HS-27A (cell line): ENCODE data around the gene KRT4.

Experiments used
- DNase-seq: peaks from one replicate; pipeline ENCODE4 v3.0.0-alpha.2; 2012; ENCODE audit warnings: low read depth, missing footprints

Gene KRT4

GRCh38 chr12:52821826-52822660 is 8.1 kb upstream of the KRT4 start:
- no peak for DNase-seq

GRCh38 chr12:52821071-52821730 is 7.3 kb upstream of the KRT4 start:
- no peak for DNase-seq

GRCh38 chr12:52820521-52820920 is 6.6 kb upstream of the KRT4 start:
- no peak for DNase-seq

GRCh38 chr12:52819731-52820510 is 6.0 kb upstream of the KRT4 start:
- DNase-seq = no peak

GRCh38 chr12:52818887-52819420 is 5.0 kb upstream of the KRT4 start:
- no peak for DNase-seq

GRCh38 chr12:52818388-52818787 is 4.5 kb upstream of the KRT4 start:
- DNase-seq = no peak

GRCh38 chr12:52817699-52818238 is 3.9 kb upstream of the KRT4 start:
- no peak for DNase-seq

GRCh38 chr12:52817003-52817698 is 3.2 kb upstream of the KRT4 start:
- DNase-seq = no peak

- no peak for DNase-seq
Observed at GRCh38 chr12:52815676-52816588, 2.0 kb upstream of the KRT4 start.

- no peak for DNase-seq
Observed at GRCh38 chr12:52815161-52815560, 1.2 kb upstream of the KRT4 start.

- no peak for DNase-seq
Observed at GRCh38 chr12:52814710-52815155, 817 bp upstream of the KRT4 start.

- no peak for DNase-seq
Observed at GRCh38 chr12:52813203-52813819, 605 bp downstream of the KRT4 start.

- no peak for DNase-seq
Observed at GRCh38 chr12:52812749-52813148, 1.2 kb downstream of the KRT4 start.

GRCh38 chr12:52812073-52812400 is 1.9 kb downstream of the KRT4 start:
- no peak for DNase-seq

- no peak for DNase-seq
Observed at GRCh38 chr12:52811191-52812072, 2.5 kb downstream of the KRT4 start.

- DNase-seq = no peak
Observed at GRCh38 chr12:52810554-52810953, 3.4 kb downstream of the KRT4 start.

- no peak for DNase-seq
Observed at GRCh38 chr12:52809166-52809565, 4.8 kb downstream of the KRT4 start.

GRCh38 chr12:52808573-52809160 is 5.2 kb downstream of the KRT4 start:
- DNase-seq = no peak
